Measurements from ENCODE around the gene CIROP. TPM values are rescaled to one million over a fixed set of nuclear protein-coding genes. Genes with fewer than 3 reads are reported as not detected.

CIROP gene
- total and polyA plus RNA-seq, 9 of the 15 experiments (the other 6 are each of a cell fraction or from before 2014, with no cell fraction given), result not detected

DNA sequence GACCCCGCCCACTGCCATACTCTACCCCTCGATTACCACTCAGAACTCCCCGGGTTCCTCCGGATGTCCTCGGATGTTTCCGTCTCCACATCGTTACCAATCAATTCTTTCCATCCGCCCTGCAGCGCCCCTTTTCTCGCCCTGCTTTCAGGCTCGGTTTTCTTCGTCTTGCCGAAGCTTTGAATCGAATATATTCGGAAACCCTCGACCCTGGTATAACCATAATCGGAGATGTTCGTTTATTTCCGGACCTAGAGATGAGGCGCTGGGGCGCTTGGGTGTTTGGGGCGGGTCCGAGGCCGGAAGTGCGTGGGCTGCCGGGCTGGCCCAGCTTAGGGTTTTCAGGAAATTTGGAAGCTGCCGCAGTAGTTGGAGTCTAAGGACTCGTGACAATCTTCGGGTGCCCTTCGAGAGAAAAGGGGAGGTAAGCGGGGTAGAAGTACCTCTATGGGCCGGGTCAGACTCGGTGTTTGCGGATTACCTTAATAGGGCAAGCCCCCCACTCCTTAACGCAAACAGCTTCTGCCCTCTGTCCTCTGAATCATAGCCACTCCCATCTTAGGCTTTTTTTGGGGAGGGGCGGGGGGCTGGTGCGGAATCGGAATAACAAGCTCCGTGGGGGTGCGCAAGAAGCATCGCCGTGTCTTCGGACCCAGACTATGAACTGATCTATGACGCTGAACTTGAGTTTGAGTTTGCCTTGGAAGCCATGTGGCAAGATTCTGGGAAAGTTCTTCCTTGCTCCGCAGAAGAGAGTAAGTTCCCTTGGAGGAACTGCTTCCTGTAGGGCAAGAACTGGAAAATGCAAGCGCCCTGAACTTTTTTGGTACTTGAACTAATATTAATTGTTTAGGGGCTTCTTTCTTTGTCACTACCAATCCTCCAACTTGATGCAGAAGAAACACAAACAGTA lies 9.3 kb downstream of the CIROP start, which contains the start of gene C14orf119 (continued):
- TF ChIP-seq NR0B1 (IDR thresholded peaks at IDR 0.05; ENCODE audit: partially characterized antibody) (no peak), SIN3A (IDR thresholded peaks at IDR 0.05; ENCODE audit: borderline replicate concordance in 2 of 2, control insufficient read depth in 1 of 2, low read depth in 2 of 2, low read length in 2 of 2) (peak; percentile 43 to 74; a peak in 2 of 4 replicates), SMARCE1 (IDR thresholded peaks at IDR 0.05) (peak; percentile 54), POLR2AphosphoS5 (IDR thresholded peaks at IDR 0.05; ENCODE audit: control insufficient read depth, insufficient read depth, low read depth, low read length) (peak; percentile 83), POLR3G (IDR thresholded peaks at IDR 0.05; ENCODE audit: extremely low read depth, insufficient read length, insufficient replicate concordance) (no peak)
- TF ChIP-seq, protein P1, sequence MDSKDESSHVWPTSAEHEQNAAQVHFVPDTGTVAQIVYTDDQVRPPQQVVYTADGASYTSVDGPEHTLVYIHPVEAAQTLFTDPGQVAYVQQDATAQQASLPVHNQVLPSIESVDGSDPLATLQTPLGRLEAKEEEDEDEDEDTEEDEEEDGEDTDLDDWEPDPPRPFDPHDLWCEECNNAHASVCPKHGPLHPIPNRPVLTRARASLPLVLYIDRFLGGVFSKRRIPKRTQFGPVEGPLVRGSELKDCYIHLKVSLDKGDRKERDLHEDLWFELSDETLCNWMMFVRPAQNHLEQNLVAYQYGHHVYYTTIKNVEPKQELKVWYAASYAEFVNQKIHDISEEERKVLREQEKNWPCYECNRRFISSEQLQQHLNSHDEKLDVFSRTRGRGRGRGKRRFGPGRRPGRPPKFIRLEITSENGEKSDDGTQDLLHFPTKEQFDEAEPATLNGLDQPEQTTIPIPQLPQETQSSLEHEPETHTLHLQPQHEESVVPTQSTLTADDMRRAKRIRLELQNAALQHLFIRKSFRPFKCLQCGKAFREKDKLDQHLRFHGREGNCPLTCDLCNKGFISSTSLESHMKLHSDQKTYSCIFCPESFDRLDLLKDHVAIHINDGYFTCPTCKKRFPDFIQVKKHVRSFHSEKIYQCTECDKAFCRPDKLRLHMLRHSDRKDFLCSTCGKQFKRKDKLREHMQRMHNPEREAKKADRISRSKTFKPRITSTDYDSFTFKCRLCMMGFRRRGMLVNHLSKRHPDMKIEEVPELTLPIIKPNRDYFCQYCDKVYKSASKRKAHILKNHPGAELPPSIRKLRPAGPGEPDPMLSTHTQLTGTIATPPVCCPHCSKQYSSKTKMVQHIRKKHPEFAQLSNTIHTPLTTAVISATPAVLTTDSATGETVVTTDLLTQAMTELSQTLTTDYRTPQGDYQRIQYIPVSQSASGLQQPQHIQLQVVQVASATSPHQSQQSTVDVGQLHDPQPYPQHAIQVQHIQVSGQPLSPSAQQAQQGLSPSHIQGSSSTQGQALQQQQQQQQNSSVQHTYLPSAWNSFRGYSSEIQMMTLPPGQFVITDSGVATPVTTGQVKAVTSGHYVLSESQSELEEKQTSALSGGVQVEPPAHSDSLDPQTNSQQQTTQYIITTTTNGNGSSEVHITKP (IDR thresholded peaks at IDR 0.05; ENCODE audit: partially characterized antibody), result peak; percentile 89
- TF ChIP-seq, protein P2, sequence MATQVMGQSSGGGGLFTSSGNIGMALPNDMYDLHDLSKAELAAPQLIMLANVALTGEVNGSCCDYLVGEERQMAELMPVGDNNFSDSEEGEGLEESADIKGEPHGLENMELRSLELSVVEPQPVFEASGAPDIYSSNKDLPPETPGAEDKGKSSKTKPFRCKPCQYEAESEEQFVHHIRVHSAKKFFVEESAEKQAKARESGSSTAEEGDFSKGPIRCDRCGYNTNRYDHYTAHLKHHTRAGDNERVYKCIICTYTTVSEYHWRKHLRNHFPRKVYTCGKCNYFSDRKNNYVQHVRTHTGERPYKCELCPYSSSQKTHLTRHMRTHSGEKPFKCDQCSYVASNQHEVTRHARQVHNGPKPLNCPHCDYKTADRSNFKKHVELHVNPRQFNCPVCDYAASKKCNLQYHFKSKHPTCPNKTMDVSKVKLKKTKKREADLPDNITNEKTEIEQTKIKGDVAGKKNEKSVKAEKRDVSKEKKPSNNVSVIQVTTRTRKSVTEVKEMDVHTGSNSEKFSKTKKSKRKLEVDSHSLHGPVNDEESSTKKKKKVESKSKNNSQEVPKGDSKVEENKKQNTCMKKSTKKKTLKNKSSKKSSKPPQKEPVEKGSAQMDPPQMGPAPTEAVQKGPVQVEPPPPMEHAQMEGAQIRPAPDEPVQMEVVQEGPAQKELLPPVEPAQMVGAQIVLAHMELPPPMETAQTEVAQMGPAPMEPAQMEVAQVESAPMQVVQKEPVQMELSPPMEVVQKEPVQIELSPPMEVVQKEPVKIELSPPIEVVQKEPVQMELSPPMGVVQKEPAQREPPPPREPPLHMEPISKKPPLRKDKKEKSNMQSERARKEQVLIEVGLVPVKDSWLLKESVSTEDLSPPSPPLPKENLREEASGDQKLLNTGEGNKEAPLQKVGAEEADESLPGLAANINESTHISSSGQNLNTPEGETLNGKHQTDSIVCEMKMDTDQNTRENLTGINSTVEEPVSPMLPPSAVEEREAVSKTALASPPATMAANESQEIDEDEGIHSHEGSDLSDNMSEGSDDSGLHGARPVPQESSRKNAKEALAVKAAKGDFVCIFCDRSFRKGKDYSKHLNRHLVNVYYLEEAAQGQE (IDR thresholded peaks at IDR 0.05; ENCODE audit: borderline replicate concordance), result no peak
- TF ChIP-seq, protein P2 (CRISPR knock-in tag; IDR thresholded peaks at IDR 0.05; ENCODE audit: low read depth), result peak; percentile 62; the same call in 1 of the 2 replicates
- TF ChIP-seq, protein P3, sequence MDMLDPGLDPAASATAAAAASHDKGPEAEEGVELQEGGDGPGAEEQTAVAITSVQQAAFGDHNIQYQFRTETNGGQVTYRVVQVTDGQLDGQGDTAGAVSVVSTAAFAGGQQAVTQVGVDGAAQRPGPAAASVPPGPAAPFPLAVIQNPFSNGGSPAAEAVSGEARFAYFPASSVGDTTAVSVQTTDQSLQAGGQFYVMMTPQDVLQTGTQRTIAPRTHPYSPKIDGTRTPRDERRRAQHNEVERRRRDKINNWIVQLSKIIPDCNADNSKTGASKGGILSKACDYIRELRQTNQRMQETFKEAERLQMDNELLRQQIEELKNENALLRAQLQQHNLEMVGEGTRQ (CRISPR knock-in tag; IDR thresholded peaks at IDR 0.05), result no peak

All from K562 (cell line).